NB4 (cell line): ENCODE data around the gene WSCD1.

Source experiments
- DNase-seq: peaks from one replicate; pipeline ENCODE4 v3.0.0; 2010; ENCODE audit warnings: low read depth
- H3K4me3 ChIP-seq: one replicate; pipeline ENCODE4 v1.5.1; 2011; ENCODE audit warnings: mild to moderate bottlenecking, low read depth, low read length, moderate library complexity
- CTCF ChIP-seq: IDR thresholded peaks from one replicate; pipeline ENCODE4 v1.5.1; 2012; ENCODE audit warnings: low read depth, low read length
- MAX ChIP-seq: IDR thresholded peaks from 2 replicates; pipeline ENCODE4 v1.6.1; 2011; ENCODE audit warnings: low read depth, low read length
- MYC ChIP-seq: IDR thresholded peaks from 2 replicates; pipeline ENCODE4 v1.6.1; 2011; ENCODE audit warnings: low read depth, low read length
- POLR2A ChIP-seq: IDR thresholded peaks from 2 replicates; pipeline ENCODE4 v1.6.1; 2011; ENCODE audit warnings: mild to moderate bottlenecking; ENCODE audit not compliant: insufficient read length; ENCODE audit errors: extremely low read depth

Gene WSCD1

DNA sequence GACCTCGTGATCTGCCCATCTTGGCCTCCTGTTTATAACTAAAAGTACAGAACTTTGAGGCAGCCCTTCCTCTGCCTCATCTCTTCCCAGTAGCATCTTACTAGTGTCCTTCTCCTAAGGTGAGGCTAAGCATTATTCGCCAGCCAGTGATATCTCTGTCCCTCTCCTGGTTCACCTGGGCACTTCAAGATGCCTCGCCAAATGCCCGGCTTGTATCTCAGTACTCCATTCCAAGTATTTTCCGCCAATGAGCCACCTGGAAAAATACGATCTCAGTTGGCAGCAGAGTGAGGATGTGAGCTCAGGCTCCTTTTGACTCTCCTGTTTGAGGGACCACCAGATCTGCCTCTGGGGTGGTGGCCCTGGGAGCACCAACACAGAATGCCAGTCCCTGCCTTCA, 25.9 kb upstream of the WSCD1 start:
- H3K4me3 ChIP-seq = no peak overlapping the region

GRCh38 chr17:6045621-6046357, 24.4 kb upstream of the WSCD1 start:
- TF ChIP-seq POLR2A (no peak), CTCF (no peak), MYC (no peak), MAX (no peak)
- H3K4me3 ChIP-seq = no peak overlapping the region
- no peak for DNase-seq

More for the DNA sequence above, 25.9 kb upstream of the WSCD1 start:
- TF ChIP-seq POLR2A (no peak), CTCF (no peak)
- no peak for DNase-seq

DNA sequence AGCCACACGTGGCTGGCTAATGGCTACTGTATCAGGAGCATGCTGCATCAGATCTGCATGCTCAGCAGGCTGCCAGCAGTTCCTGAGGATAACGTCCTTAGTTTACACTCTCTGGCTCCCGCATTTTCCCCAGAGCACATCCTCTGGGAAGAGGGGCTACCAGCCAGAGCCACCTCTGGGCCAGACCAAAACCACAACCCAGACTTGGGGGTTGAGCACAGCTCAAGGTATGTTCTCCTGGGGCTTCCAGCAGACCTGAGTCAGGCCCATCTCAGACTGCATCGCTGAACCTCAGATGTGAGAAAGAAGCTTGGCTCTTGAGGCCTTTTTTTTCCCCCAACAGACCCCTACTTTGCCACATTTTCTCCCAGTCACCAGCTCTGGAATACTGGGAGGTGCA, 23.7 kb upstream of the WSCD1 start:
- TF ChIP-seq MAX = no peak
- TF ChIP-seq POLR2A = no peak
- no peak for TF ChIP-seq MYC
- TF ChIP-seq CTCF = no peak
- DNase-seq = no peak
- H3K4me3 ChIP-seq = no peak overlapping the region

DNA sequence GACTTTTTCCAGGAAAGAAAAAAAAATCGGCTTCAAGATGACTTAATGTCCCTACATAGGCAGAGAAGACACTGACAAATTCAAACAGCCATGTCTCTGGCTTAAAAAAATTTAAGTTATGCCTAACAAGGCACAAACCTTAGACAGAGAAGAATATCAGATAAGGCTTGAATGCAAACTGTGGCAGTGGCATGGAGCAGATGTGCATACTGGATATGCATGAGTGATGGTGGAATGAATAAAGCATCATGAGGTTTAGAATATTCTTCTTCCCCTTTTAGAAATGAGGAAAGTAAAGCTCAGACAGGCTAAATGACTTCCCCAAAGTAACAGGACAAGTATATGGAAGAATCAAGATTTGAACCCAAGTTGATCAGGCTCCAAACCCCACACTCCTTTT, 23.2 kb upstream of the WSCD1 start:
- H3K4me3 ChIP-seq = no peak overlapping the region
- TF ChIP-seq MYC (no peak), MAX (no peak), POLR2A (no peak), CTCF (no peak)
- DNase-seq = no peak

DNA sequence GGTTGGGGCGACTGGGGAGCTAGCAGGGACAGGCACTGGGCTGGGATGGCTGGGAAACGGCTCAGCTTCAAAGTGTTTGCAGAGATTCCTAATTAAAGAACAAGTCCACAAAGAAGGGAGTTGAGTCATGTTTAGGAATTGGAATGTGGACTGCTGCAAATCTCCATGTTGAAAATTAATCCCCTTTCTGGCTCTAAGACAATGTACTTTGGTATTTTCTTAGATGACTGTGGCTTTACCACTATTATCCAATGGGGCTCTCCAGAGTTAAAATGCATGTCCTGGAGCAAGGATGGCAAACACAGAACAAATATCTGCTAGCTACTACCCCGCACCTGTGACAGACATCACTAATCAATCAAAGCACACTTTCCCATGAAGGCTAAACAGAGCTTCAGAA, 22.2 kb upstream of the WSCD1 start:
- H3K4me3 ChIP-seq = no peak overlapping the region
- TF ChIP-seq POLR2A (no peak), MAX (no peak), MYC (no peak), CTCF (no peak)
- no peak for DNase-seq

DNA sequence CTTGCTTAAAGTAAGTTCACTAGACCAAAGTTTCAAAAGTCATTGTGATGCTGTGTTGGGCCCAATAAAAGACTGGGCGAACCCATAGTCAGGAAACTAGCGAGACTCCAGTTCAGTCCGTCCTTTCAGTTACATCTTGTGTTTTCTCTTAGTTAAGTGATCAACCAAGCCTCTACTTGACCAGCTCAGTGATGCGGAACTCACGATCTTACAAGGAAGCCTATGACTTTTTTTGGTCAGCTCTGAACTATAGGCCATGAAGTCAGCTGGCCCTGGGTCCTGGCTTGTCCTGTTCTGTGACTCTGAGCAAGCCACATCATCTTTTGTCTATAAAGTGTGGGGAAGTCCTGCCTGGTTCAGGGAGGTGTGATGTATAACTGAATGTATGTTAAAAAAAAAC, 21.7 kb upstream of the WSCD1 start:
- no peak overlapping the region for H3K4me3 ChIP-seq
- DNase-seq = no peak
- TF ChIP-seq POLR2A = no peak
- TF ChIP-seq CTCF = no peak
- no peak for TF ChIP-seq MAX
- TF ChIP-seq MYC = no peak
